ENCODE data around the gene HMCN1. TPM values are rescaled to one million over a fixed set of nuclear protein-coding genes. Genes with fewer than 3 reads are reported as not detected.

Gene HMCN1
- total and polyA plus RNA-seq, 2 experiments from 2014 or later = 1.6 to 8.7 TPM

- Histone ChIP-seq H3K9me2 (ENCODE audit: insufficient read depth) (no peaks in the 10 kb centered on the region; the same call in 1 of the 2 replicates), H3K4me1 (ENCODE audit: insufficient read depth) (no peaks in the 10 kb centered on the region), H3K27me3 (ENCODE audit: insufficient read depth) (no peaks in the 10 kb centered on the region), H3F3A (replicated peaks; ENCODE audit: low read depth) (no peaks in the 10 kb centered on the region), H3K27ac (ENCODE audit: low read depth) (no peak overlapping the region), H3K4me3 (no peak overlapping the region), H3K79me2 (replicated peaks; ENCODE audit: insufficient read depth) (no peaks in the 10 kb centered on the region), H3K36me3 (ENCODE audit: insufficient read depth) (no peaks in the 10 kb centered on the region), H4K20me1 (replicated peaks; ENCODE audit: insufficient read depth) (no peaks in the 10 kb centered on the region), H3K4me2 (no peak overlapping the region), H2AFZ (no peak overlapping the region)
- Mint-ChIP-seq H3K4me3 (no peak overlapping the region), H3K36me3 (ENCODE audit: low read depth) (no peaks in the 10 kb centered on the region), H3K4me1 (no peaks in the 10 kb centered on the region), H3K27me3 (ENCODE audit: insufficient read depth, low read depth, poor library complexity) (no peaks in the 10 kb centered on the region), H3K9me3 (no peaks in the 10 kb centered on the region), H3K27ac (no peak overlapping the region)
- ATAC-seq (no peak), DNase-seq (ENCODE audit: low spot score) (no peak)
- TF ChIP-seq ZNF114 (CRISPR knock-in tag; IDR thresholded peaks at IDR 0.05) (no peak), REST (IDR thresholded peaks at IDR 0.05; ENCODE audit: unreplicated experiment) (no peak), NANOG (IDR thresholded peaks at IDR 0.05; ENCODE audit: borderline replicate concordance) (no peak), JUNB (IDR thresholded peaks at IDR 0.05; ENCODE audit: unreplicated experiment) (no peak), POLR2AphosphoS5 (IDR thresholded peaks at IDR 0.05; ENCODE audit: low read depth) (no peak), EZH2 (IDR thresholded peaks at IDR 0.05; ENCODE audit: low read depth, unreplicated experiment) (no peak)
- TF ChIP-seq, protein P1, sequence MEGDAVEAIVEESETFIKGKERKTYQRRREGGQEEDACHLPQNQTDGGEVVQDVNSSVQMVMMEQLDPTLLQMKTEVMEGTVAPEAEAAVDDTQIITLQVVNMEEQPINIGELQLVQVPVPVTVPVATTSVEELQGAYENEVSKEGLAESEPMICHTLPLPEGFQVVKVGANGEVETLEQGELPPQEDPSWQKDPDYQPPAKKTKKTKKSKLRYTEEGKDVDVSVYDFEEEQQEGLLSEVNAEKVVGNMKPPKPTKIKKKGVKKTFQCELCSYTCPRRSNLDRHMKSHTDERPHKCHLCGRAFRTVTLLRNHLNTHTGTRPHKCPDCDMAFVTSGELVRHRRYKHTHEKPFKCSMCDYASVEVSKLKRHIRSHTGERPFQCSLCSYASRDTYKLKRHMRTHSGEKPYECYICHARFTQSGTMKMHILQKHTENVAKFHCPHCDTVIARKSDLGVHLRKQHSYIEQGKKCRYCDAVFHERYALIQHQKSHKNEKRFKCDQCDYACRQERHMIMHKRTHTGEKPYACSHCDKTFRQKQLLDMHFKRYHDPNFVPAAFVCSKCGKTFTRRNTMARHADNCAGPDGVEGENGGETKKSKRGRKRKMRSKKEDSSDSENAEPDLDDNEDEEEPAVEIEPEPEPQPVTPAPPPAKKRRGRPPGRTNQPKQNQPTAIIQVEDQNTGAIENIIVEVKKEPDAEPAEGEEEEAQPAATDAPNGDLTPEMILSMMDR (conservative IDR thresholded peaks at IDR 0.05; ENCODE audit: low read depth in 2 of 2) = no peak
These were observed 322.9 kb downstream of the HMCN1 start for GRCh38 chr1:186057086-186057485.

DNA sequence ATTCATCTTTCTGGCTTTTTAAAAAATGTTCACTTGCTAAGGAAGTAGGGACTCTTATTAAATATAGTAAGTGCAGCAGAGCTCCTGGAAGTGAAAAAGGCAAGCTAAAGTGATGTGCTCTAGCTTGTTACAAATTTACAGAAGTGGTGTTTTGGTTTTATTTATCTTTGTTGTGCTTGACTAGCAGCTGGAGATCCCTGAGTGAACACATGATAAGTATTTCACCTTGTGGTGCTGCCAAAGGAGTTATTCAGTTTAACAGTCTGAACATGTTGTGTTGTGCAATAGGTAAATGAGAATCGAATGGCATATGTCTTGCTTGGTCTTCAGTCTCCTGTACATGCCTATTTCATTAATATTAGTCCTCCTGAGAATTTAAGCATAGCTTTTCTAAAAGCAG lies 325.1 kb downstream of the HMCN1 start:
- H3K27me3 Mint-ChIP-seq (ENCODE audit: insufficient read depth, low read depth, poor library complexity) = no peaks in the 10 kb centered on the region
- H3K4me1 ChIP-seq (ENCODE audit: insufficient read depth) = no peaks in the 10 kb centered on the region
- H3K9me3 Mint-ChIP-seq = no peaks in the 10 kb centered on the region
- H3K4me1 Mint-ChIP-seq = no peaks in the 10 kb centered on the region
- no peak for DNase-seq (ENCODE audit: low spot score)
- no peak overlapping the region for H3K4me2 ChIP-seq
- no peaks in the 10 kb centered on the region for H3F3A ChIP-seq (replicated peaks; ENCODE audit: low read depth)
- no peak overlapping the region for H3K4me3 Mint-ChIP-seq
- no peaks in the 10 kb centered on the region for H3K79me2 ChIP-seq (replicated peaks; ENCODE audit: insufficient read depth)
- H3K9me2 ChIP-seq (ENCODE audit: insufficient read depth) = no peaks in the 10 kb centered on the region; the same call in 1 of the 2 replicates
- H3K36me3 ChIP-seq (ENCODE audit: insufficient read depth) = no peaks in the 10 kb centered on the region
- H3K27ac Mint-ChIP-seq = no peak overlapping the region
- H3K27me3 ChIP-seq (ENCODE audit: insufficient read depth) = no peaks in the 10 kb centered on the region
- no peaks in the 10 kb centered on the region for H4K20me1 ChIP-seq (replicated peaks; ENCODE audit: insufficient read depth)
- no peak overlapping the region for H3K4me3 ChIP-seq
- H2AFZ ChIP-seq = no peak overlapping the region
- H3K36me3 Mint-ChIP-seq (ENCODE audit: low read depth) = no peaks in the 10 kb centered on the region
- ATAC-seq = no peak
- no peak overlapping the region for H3K27ac ChIP-seq (ENCODE audit: low read depth)
- TF ChIP-seq CREB1 (CRISPR knock-in tag; IDR thresholded peaks at IDR 0.05; ENCODE audit: low read depth) = no peak
- TF ChIP-seq, protein P2, sequence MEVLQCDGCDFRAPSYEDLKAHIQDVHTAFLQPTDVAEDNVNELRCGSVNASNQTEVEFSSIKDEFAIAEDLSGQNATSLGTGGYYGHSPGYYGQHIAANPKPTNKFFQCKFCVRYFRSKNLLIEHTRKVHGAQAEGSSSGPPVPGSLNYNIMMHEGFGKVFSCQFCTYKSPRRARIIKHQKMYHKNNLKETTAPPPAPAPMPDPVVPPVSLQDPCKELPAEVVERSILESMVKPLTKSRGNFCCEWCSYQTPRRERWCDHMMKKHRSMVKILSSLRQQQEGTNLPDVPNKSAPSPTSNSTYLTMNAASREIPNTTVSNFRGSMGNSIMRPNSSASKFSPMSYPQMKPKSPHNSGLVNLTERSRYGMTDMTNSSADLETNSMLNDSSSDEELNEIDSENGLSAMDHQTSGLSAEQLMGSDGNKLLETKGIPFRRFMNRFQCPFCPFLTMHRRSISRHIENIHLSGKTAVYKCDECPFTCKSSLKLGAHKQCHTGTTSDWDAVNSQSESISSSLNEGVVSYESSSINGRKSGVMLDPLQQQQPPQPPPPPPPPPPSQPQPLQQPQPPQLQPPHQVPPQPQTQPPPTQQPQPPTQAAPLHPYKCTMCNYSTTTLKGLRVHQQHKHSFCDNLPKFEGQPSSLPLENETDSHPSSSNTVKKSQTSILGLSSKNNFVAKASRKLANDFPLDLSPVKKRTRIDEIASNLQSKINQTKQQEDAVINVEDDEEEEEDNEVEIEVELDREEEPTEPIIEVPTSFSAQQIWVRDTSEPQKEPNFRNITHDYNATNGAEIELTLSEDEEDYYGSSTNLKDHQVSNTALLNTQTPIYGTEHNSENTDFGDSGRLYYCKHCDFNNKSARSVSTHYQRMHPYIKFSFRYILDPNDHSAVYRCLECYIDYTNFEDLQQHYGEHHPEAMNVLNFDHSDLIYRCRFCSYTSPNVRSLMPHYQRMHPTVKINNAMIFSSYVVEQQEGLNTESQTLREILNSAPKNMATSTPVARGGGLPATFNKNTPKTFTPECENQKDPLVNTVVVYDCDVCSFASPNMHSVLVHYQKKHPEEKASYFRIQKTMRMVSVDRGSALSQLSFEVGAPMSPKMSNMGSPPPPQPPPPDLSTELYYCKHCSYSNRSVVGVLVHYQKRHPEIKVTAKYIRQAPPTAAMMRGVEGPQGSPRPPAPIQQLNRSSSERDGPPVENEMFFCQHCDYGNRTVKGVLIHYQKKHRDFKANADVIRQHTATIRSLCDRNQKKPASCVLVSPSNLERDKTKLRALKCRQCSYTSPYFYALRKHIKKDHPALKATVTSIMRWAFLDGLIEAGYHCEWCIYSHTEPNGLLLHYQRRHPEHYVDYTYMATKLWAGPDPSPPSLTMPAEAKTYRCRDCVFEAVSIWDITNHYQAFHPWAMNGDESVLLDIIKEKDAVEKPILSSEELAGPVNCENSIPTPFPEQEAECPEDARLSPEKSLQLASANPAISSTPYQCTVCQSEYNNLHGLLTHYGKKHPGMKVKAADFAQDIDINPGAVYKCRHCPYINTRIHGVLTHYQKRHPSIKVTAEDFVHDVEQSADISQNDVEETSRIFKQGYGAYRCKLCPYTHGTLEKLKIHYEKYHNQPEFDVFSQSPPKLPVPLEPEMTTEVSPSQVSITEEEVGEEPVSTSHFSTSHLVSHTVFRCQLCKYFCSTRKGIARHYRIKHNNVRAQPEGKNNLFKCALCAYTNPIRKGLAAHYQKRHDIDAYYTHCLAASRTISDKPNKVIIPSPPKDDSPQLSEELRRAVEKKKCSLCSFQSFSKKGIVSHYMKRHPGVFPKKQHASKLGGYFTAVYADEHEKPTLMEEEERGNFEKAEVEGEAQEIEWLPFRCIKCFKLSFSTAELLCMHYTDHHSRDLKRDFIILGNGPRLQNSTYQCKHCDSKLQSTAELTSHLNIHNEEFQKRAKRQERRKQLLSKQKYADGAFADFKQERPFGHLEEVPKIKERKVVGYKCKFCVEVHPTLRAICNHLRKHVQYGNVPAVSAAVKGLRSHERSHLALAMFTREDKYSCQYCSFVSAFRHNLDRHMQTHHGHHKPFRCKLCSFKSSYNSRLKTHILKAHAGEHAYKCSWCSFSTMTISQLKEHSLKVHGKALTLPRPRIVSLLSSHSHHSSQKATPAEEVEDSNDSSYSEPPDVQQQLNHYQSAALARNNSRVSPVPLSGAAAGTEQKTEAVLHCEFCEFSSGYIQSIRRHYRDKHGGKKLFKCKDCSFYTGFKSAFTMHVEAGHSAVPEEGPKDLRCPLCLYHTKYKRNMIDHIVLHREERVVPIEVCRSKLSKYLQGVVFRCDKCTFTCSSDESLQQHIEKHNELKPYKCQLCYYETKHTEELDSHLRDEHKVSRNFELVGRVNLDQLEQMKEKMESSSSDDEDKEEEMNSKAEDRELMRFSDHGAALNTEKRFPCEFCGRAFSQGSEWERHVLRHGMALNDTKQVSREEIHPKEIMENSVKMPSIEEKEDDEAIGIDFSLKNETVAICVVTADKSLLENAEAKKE (CRISPR knock-in tag; IDR thresholded peaks at IDR 0.05) = no peak
- no peak for TF ChIP-seq EZH2 (IDR thresholded peaks at IDR 0.05; ENCODE audit: low read depth, unreplicated experiment)
- no peak for TF ChIP-seq EZH2phosphoT487 (IDR thresholded peaks at IDR 0.05; ENCODE audit: unreplicated experiment)
- no peak for TF ChIP-seq JUNB (IDR thresholded peaks at IDR 0.05; ENCODE audit: unreplicated experiment)
- no peak for TF ChIP-seq ZNF331 (CRISPR knock-in tag; IDR thresholded peaks at IDR 0.05; ENCODE audit: low read depth)
